GM19193 (cell line): Measurements from ENCODE around the gene CEP128.

Experiments used
- POLR2A ChIP-seq: IDR thresholded peaks from 4 replicates; pipeline ENCODE4 v1.6.1; 2011; ENCODE audit not compliant: insufficient read depth, insufficient read length; ENCODE audit errors: extremely low read depth

Gene CEP128

GRCh38 chr14:80867091-80867490 is 74.4 kb downstream of the CEP128 start:
- no peak for TF ChIP-seq POLR2A

- TF ChIP-seq POLR2A = no peak
Observed at GRCh38 chr14:80865565-80865964, 76.0 kb downstream of the CEP128 start.

- no peak for TF ChIP-seq POLR2A
Observed at GRCh38 chr14:80862983-80863382, 78.6 kb downstream of the CEP128 start.

GRCh38 chr14:80862541-80862940 is 79.0 kb downstream of the CEP128 start:
- TF ChIP-seq POLR2A = no peak

- TF ChIP-seq POLR2A = no peak
Observed at GRCh38 chr14:80850197-80850814, 91.2 kb downstream of the CEP128 start.

GRCh38 chr14:80847070-80847469 is 94.5 kb downstream of the CEP128 start:
- no peak for TF ChIP-seq POLR2A

- no peak for TF ChIP-seq POLR2A
Observed at GRCh38 chr14:80845856-80846255, 95.7 kb downstream of the CEP128 start.

GRCh38 chr14:80844872-80845271 is 96.7 kb downstream of the CEP128 start:
- no peak for TF ChIP-seq POLR2A

GRCh38 chr14:80839743-80840142 is 101.8 kb downstream of the CEP128 start:
- no peak for TF ChIP-seq POLR2A

- TF ChIP-seq POLR2A = no peak
Observed at GRCh38 chr14:80809663-80810062, 131.9 kb downstream of the CEP128 start.

- no peak for TF ChIP-seq POLR2A
Observed at GRCh38 chr14:80805136-80805535, 136.4 kb downstream of the CEP128 start.

GRCh38 chr14:80798878-80799277 is 142.7 kb downstream of the CEP128 start:
- TF ChIP-seq POLR2A = no peak

GRCh38 chr14:80798211-80798610 is 143.3 kb downstream of the CEP128 start:
- no peak for TF ChIP-seq POLR2A

GRCh38 chr14:80792771-80793170 is 148.8 kb downstream of the CEP128 start:
- no peak for TF ChIP-seq POLR2A

GRCh38 chr14:80787876-80788275 is 153.7 kb downstream of the CEP128 start:
- no peak for TF ChIP-seq POLR2A

GRCh38 chr14:80784820-80785219 is 156.7 kb downstream of the CEP128 start:
- TF ChIP-seq POLR2A = no peak

- no peak for TF ChIP-seq POLR2A
Observed at GRCh38 chr14:80781972-80782367, 159.6 kb downstream of the CEP128 start.
